Measurements from ENCODE around the gene SYNE3. TPM values are rescaled to one million over a fixed set of nuclear protein-coding genes. Genes with fewer than 3 reads are reported as not detected.

SYNE3 gene
- total and polyA plus RNA-seq, 10 donors, result 1.4 to 34.5 (median 27.5) TPM

- H3K36me3 ChIP-seq, result peaks cover 0 to under 1% (median 0%) of the 10 kb centered on the region in 6 donors
- peaks cover 29 to 89% (median 67%) of the 10 kb centered on the region in 6 donors for H3K4me1 ChIP-seq
- 33 to 45% (median 37%) methylated on average over 11 of the region's 11 CpGs for WGBS, 5 donors
- H3K9me3 ChIP-seq, result no peaks in the 10 kb centered on the region
- intact Hi-C loops (cut with DNase I; ENCODE audit: low total_unique reads), result no loop called here
- DNase-seq, result no peak
- peak overlapping the region in 1 of 8 donors; percentile 27 for H3K4me3 ChIP-seq
- TF ChIP-seq POLR2AphosphoS5 (IDR thresholded peaks at IDR 0.05), result no peak
- no peak for TF ChIP-seq POLR2A (IDR thresholded peaks at IDR 0.05)
- TF ChIP-seq CTCF (IDR thresholded peaks at IDR 0.05 in 8 of 11, conservative IDR thresholded peaks at IDR 0.05 in 3 of 11), result no peak
- H3K27ac ChIP-seq, result peak overlapping the region; percentile 12 to 97 (median 58)
- no peaks in the 10 kb centered on the region for H3K27me3 ChIP-seq (replicated peaks in 1 of 7)
Measured at GRCh38 chr14:95523815-95524448, 7.5 kb upstream of the SYNE3 start.

GRCh38 chr14:95523051-95523814 is 6.8 kb upstream of the SYNE3 start:
- TF ChIP-seq POLR2AphosphoS5 (IDR thresholded peaks at IDR 0.05), result no peak
- TF ChIP-seq CTCF (IDR thresholded peaks at IDR 0.05 in 8 of 11, conservative IDR thresholded peaks at IDR 0.05 in 3 of 11), result no peak
- TF ChIP-seq POLR2A (IDR thresholded peaks at IDR 0.05), result no peak
- Histone ChIP-seq H3K9me3 (no peaks in the 10 kb centered on the region), H3K36me3 (no peaks in the 10 kb centered on the region), H3K27ac (peak overlapping the region; percentile 19 to 97 (median 58)), H3K27me3 (replicated peaks in 1 of 7) (no peaks in the 10 kb centered on the region), H3K4me1 (peaks cover 36 to 96% (median 74%) of the 10 kb centered on the region in 6 donors), H3K4me3 (peak overlapping the region in 1 of 8 donors; percentile 27)
- intact Hi-C loops (cut with DNase I; ENCODE audit: low total_unique reads), result no loop called here
- DNase-seq, result no peak
- WGBS, 5 donors, result 37 to 55% (median 53%) methylated on average over 12 of the region's 12 CpGs

- DNase-seq, result no peak
- Histone ChIP-seq H3K4me1 (peaks cover 41 to 100% (median 78%) of the 10 kb centered on the region in 6 donors), H3K27ac (peak overlapping the region in 5 of 8 donors; percentile 19 to 97 (median 65)), H3K4me3 (peak overlapping the region in 1 of 8 donors; percentile 17), H3K36me3 (no peaks in the 10 kb centered on the region), H3K27me3 (replicated peaks in 1 of 7) (no peaks in the 10 kb centered on the region), H3K9me3 (no peaks in the 10 kb centered on the region)
- intact Hi-C loops (cut with DNase I; ENCODE audit: low total_unique reads), result no loop called here
- 45 to 76% (median 65%) methylated on average over 4 of the region's 4 CpGs for WGBS, 5 donors
- TF ChIP-seq CTCF (IDR thresholded peaks at IDR 0.05 in 8 of 11, conservative IDR thresholded peaks at IDR 0.05 in 3 of 11), result no peak
- TF ChIP-seq POLR2A (IDR thresholded peaks at IDR 0.05), result no peak
- no peak for TF ChIP-seq POLR2AphosphoS5 (IDR thresholded peaks at IDR 0.05)
Measured at GRCh38 chr14:95522556-95522955, 6.1 kb upstream of the SYNE3 start.

- no peak for DNase-seq
- intact Hi-C loops (cut with DNase I; ENCODE audit: low total_unique reads), result no loop called here
- WGBS, 5 donors, result 86 to 94% (median 88%) methylated on average over 11 of the region's 11 CpGs
- no peaks in the 10 kb centered on the region for H3K36me3 ChIP-seq
- H3K27me3 ChIP-seq (replicated peaks in 1 of 7), result no peaks in the 10 kb centered on the region
- H3K9me3 ChIP-seq, result no peaks in the 10 kb centered on the region
- peak overlapping the region in 1 of 8 donors; percentile 17 for H3K4me3 ChIP-seq
- H3K4me1 ChIP-seq, result peaks cover 41 to 100% (median 78%) of the 10 kb centered on the region in 6 donors
- no peak for TF ChIP-seq POLR2A (IDR thresholded peaks at IDR 0.05)
- no peak for TF ChIP-seq CTCF (IDR thresholded peaks at IDR 0.05 in 8 of 11, conservative IDR thresholded peaks at IDR 0.05 in 3 of 11)
- no peak for TF ChIP-seq POLR2AphosphoS5 (IDR thresholded peaks at IDR 0.05)
- peak overlapping the region in 3 of 8 donors; percentile 65 to 97 (median 83) for H3K27ac ChIP-seq
Measured at GRCh38 chr14:95522116-95522515, 5.7 kb upstream of the SYNE3 start.

Data from spleen (tissue), 11 donors.